Endometrial microvascular endothelial cells (primary cell): ENCODE results near the gene BCAS3. TPM values are rescaled to one million over a fixed set of nuclear protein-coding genes. Genes with fewer than 3 reads are reported as not detected.
"Not testable (repeated sequence)": the region's sequence is repeated elsewhere in the genome, so short reads cannot be mapped to it uniquely, and the experiment has no call there.

ENCODE experiments used
- in situ Hi-C: cut with HindIII; loops from 2 replicates; pipeline ENCODE4 v1.10.0; 2017; ENCODE audit warnings: low sequenced_read_pairs, low pct_unique_long_range_greater_than_20kb; ENCODE audit errors: inconsistent ontology term
- total RNA-seq: library from RNA; depleted of rRNA; stranded (reverse); fragments of >200 nt; gene quantifications from one replicate; pipeline ENCODE4 v1.2.3, GENCODE V29; 2015; ENCODE audit errors: inconsistent ontology term

Gene BCAS3
- total RNA-seq, 1 donor from 2014 or later = 21.2 TPM

GRCh38 chr17:60769327-60769726 is 91.7 kb downstream of the BCAS3 start:
- in situ Hi-C loops = no loop called here

GRCh38 chr17:60770946-60771422 is 93.3 kb downstream of the BCAS3 start:
- in situ Hi-C loops = no loop called here

- in situ Hi-C loops = not testable (repeated sequence)
Measured at GRCh38 chr17:60771621-60772020, 94.0 kb downstream of the BCAS3 start.

GRCh38 chr17:60773552-60773951 is 95.9 kb downstream of the BCAS3 start:
- in situ Hi-C loops = no loop called here

GRCh38 chr17:60781880-60782412 is 104.3 kb downstream of the BCAS3 start:
- in situ Hi-C loops = no loop called here

- in situ Hi-C loops = no loop called here
Measured at GRCh38 chr17:60782742-60783141, 105.1 kb downstream of the BCAS3 start.

- in situ Hi-C loops = no loop called here
Measured at GRCh38 chr17:60790205-60790604, 112.6 kb downstream of the BCAS3 start.

GRCh38 chr17:60792250-60792898 is 114.7 kb downstream of the BCAS3 start:
- in situ Hi-C loops = no loop called here

GRCh38 chr17:60798576-60798975 is 120.9 kb downstream of the BCAS3 start:
- in situ Hi-C loops = no loop called here

GRCh38 chr17:60802377-60802776 is 124.7 kb downstream of the BCAS3 start:
- in situ Hi-C loops = no loop called here

GRCh38 chr17:60803059-60803458 is 125.4 kb downstream of the BCAS3 start:
- in situ Hi-C loops = no loop called here

- in situ Hi-C loops = no loop called here
Measured at GRCh38 chr17:60804831-60805230, 127.2 kb downstream of the BCAS3 start.

GRCh38 chr17:60809421-60809820 is 131.8 kb downstream of the BCAS3 start:
- in situ Hi-C loops = no loop called here

- in situ Hi-C loops = not testable (repeated sequence)
Measured at GRCh38 chr17:60814941-60815340, 137.3 kb downstream of the BCAS3 start.

GRCh38 chr17:60817192-60817591 is 139.5 kb downstream of the BCAS3 start:
- in situ Hi-C loops = no loop called here

- in situ Hi-C loops = no loop called here
Measured at GRCh38 chr17:60819447-60820130, 141.9 kb downstream of the BCAS3 start.

GRCh38 chr17:60823515-60823914 is 145.9 kb downstream of the BCAS3 start:
- in situ Hi-C loops = no loop called here

- in situ Hi-C loops = no loop called here
Measured at GRCh38 chr17:60825351-60825750, 147.7 kb downstream of the BCAS3 start.

GRCh38 chr17:60827943-60828342 is 150.3 kb downstream of the BCAS3 start:
- in situ Hi-C loops = no loop called here

- in situ Hi-C loops = no loop called here
Measured at GRCh38 chr17:60832151-60832585, 154.5 kb downstream of the BCAS3 start.
